WTC11 (cell line): ENCODE data around the gene GPR26.

Experiments used
- CTCF ChIP-seq: fragments of 200-600 bp; IDR thresholded peaks from 2 replicates; pipeline ENCODE4 v1.8.0; 2022; ENCODE audit warnings: antibody characterized with exemption
- E2F1 ChIP-seq: sonication (generic); formaldehyde crosslinking; IDR thresholded peaks from 2 replicates; pipeline ENCODE4 v1.8.0; 2022; ENCODE audit warnings: mild to moderate bottlenecking, missing genetic modification reagents
- ESRRA ChIP-seq: sonication (generic); formaldehyde crosslinking; IDR thresholded peaks from 2 replicates; pipeline ENCODE4 v1.8.1; 2022; ENCODE audit warnings: mild to moderate bottlenecking, missing genetic modification reagents, borderline replicate concordance
- JUN ChIP-seq: sonication (generic); formaldehyde crosslinking; IDR thresholded peaks from 2 replicates; pipeline ENCODE4 v1.8.0; 2023; ENCODE audit warnings: mild to moderate bottlenecking, missing genetic modification reagents
- SP1 ChIP-seq: sonication (generic); formaldehyde crosslinking; conservative IDR thresholded peaks from 2 replicates; pipeline ENCODE4 v1.8.1; 2022; ENCODE audit warnings: missing genetic modification reagents
- TP53 ChIP-seq: sonication (generic); formaldehyde crosslinking; IDR thresholded peaks from 2 replicates; pipeline ENCODE4 v1.8.1; 2023; ENCODE audit warnings: mild to moderate bottlenecking, missing genetic modification reagents
- TF ChIP-seq, protein P1 (sequence below): sonication (generic); formaldehyde crosslinking; IDR thresholded peaks from 2 replicates; pipeline ENCODE4 v1.8.1; 2022; ENCODE audit warnings: low read depth, mild to moderate bottlenecking, moderate library complexity, missing genetic modification reagents, borderline replicate concordance
- TF ChIP-seq, protein P2 (sequence below): sonication (generic); formaldehyde crosslinking; conservative IDR thresholded peaks from 2 replicates; pipeline ENCODE4 v1.8.1; 2023; ENCODE audit warnings: mild to moderate bottlenecking, low read depth, missing genetic modification reagents, moderate library complexity
- TF ChIP-seq, protein P3 (sequence below): sonication (generic); formaldehyde crosslinking; IDR thresholded peaks from 2 replicates; pipeline ENCODE4 v1.8.0; 2022; ENCODE audit warnings: mild to moderate bottlenecking, missing genetic modification reagents
- TF ChIP-seq, protein P4 (sequence below): sonication (generic); formaldehyde crosslinking; conservative IDR thresholded peaks from 2 replicates; pipeline ENCODE4 v1.8.1; 2022; ENCODE audit warnings: mild to moderate bottlenecking, missing genetic modification reagents
- TF ChIP-seq, protein P5 (sequence below): sonication (generic); formaldehyde crosslinking; IDR thresholded peaks from 2 replicates; pipeline ENCODE4 v1.8.1; 2023; ENCODE audit warnings: mild to moderate bottlenecking, missing genetic modification reagents
- TF ChIP-seq, protein P6 (sequence below): fragments of 250-450 bp; sonication (Bioruptor Pico); IDR thresholded peaks from 2 replicates; pipeline ENCODE4 v1.9.0; 2021; ENCODE audit warnings: mild to moderate bottlenecking

- TF ChIP-seq, protein P1, sequence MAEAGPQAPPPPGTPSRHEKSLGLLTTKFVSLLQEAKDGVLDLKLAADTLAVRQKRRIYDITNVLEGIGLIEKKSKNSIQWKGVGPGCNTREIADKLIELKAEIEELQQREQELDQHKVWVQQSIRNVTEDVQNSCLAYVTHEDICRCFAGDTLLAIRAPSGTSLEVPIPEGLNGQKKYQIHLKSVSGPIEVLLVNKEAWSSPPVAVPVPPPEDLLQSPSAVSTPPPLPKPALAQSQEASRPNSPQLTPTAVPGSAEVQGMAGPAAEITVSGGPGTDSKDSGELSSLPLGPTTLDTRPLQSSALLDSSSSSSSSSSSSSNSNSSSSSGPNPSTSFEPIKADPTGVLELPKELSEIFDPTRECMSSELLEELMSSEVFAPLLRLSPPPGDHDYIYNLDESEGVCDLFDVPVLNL (CRISPR knock-in tag): no peak
- TF ChIP-seq ESRRA (CRISPR knock-in tag) (no peak), CTCF (no peak), JUN (no peak), E2F1 (CRISPR knock-in tag) (no peak), SP1 (CRISPR knock-in tag) (no peak), TP53 (CRISPR knock-in tag) (no peak)
- TF ChIP-seq, protein P2, sequence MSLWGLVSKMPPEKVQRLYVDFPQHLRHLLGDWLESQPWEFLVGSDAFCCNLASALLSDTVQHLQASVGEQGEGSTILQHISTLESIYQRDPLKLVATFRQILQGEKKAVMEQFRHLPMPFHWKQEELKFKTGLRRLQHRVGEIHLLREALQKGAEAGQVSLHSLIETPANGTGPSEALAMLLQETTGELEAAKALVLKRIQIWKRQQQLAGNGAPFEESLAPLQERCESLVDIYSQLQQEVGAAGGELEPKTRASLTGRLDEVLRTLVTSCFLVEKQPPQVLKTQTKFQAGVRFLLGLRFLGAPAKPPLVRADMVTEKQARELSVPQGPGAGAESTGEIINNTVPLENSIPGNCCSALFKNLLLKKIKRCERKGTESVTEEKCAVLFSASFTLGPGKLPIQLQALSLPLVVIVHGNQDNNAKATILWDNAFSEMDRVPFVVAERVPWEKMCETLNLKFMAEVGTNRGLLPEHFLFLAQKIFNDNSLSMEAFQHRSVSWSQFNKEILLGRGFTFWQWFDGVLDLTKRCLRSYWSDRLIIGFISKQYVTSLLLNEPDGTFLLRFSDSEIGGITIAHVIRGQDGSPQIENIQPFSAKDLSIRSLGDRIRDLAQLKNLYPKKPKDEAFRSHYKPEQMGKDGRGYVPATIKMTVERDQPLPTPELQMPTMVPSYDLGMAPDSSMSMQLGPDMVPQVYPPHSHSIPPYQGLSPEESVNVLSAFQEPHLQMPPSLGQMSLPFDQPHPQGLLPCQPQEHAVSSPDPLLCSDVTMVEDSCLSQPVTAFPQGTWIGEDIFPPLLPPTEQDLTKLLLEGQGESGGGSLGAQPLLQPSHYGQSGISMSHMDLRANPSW (CRISPR knock-in tag): no peak
- TF ChIP-seq, protein P3, sequence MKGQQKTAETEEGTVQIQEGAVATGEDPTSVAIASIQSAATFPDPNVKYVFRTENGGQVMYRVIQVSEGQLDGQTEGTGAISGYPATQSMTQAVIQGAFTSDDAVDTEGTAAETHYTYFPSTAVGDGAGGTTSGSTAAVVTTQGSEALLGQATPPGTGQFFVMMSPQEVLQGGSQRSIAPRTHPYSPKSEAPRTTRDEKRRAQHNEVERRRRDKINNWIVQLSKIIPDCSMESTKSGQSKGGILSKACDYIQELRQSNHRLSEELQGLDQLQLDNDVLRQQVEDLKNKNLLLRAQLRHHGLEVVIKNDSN (CRISPR knock-in tag): no peak
- TF ChIP-seq, protein P4, sequence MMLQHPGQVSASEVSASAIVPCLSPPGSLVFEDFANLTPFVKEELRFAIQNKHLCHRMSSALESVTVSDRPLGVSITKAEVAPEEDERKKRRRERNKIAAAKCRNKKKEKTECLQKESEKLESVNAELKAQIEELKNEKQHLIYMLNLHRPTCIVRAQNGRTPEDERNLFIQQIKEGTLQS: no peak
- TF ChIP-seq, protein P5, sequence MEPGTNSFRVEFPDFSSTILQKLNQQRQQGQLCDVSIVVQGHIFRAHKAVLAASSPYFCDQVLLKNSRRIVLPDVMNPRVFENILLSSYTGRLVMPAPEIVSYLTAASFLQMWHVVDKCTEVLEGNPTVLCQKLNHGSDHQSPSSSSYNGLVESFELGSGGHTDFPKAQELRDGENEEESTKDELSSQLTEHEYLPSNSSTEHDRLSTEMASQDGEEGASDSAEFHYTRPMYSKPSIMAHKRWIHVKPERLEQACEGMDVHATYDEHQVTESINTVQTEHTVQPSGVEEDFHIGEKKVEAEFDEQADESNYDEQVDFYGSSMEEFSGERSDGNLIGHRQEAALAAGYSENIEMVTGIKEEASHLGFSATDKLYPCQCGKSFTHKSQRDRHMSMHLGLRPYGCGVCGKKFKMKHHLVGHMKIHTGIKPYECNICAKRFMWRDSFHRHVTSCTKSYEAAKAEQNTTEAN (CRISPR knock-in tag): no peak
- TF ChIP-seq, protein P6, sequence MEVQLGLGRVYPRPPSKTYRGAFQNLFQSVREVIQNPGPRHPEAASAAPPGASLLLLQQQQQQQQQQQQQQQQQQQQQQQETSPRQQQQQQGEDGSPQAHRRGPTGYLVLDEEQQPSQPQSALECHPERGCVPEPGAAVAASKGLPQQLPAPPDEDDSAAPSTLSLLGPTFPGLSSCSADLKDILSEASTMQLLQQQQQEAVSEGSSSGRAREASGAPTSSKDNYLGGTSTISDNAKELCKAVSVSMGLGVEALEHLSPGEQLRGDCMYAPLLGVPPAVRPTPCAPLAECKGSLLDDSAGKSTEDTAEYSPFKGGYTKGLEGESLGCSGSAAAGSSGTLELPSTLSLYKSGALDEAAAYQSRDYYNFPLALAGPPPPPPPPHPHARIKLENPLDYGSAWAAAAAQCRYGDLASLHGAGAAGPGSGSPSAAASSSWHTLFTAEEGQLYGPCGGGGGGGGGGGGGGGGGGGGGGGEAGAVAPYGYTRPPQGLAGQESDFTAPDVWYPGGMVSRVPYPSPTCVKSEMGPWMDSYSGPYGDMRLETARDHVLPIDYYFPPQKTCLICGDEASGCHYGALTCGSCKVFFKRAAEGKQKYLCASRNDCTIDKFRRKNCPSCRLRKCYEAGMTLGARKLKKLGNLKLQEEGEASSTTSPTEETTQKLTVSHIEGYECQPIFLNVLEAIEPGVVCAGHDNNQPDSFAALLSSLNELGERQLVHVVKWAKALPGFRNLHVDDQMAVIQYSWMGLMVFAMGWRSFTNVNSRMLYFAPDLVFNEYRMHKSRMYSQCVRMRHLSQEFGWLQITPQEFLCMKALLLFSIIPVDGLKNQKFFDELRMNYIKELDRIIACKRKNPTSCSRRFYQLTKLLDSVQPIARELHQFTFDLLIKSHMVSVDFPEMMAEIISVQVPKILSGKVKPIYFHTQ: no peak
These were observed 77.5 kb downstream of the GPR26 start for GRCh38 chr10:123743441-123744223.
